Measurements from ENCODE around the gene PRLR.
"Not testable (repeated sequence)": the region's sequence is repeated elsewhere in the genome, so short reads cannot be mapped to it uniquely, and the experiment has no call there.

PRLR gene

DNA sequence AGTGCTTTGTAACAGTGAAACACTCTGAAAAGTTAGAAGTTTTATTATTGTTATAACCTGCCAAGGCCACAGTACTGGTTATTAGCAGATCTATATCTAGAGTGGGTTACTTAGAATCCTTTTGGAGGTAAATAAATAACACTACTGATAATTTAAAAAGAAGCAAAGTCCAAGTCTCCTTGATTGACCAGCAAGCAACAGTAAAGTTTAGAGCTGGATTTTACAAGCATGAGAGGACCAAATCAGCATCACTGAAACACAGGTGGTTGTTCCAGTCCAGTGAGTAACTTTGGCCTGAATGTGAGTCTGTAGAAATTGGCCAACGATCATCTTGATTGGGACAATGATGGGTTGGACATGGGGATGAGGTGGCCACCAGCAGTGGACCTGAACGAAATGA is 105.4 kb downstream of the PRLR start:
- no peak overlapping the region for H3K4me3 ChIP-seq (ENCODE audit: low read depth, low read length)
- in situ Hi-C loops (cut with HindIII; ENCODE audit: low sequenced_read_pairs): no loop called here
- no peak for DNase-seq (ENCODE audit: low read depth)
- no peak for TF ChIP-seq CTCF (IDR thresholded peaks at IDR 0.05; ENCODE audit: low read depth, low read length, missing control alignments)

- DNase-seq (ENCODE audit: low read depth): no peak
- in situ Hi-C loops (cut with HindIII; ENCODE audit: low sequenced_read_pairs): no loop called here
- no peak overlapping the region for H3K4me3 ChIP-seq (ENCODE audit: low read depth, low read length)
These were observed 107.5 kb downstream of the PRLR start for GRCh38 chr5:35122819-35123218.

GRCh38 chr5:35120715-35121114 is 109.6 kb downstream of the PRLR start:
- in situ Hi-C loops (cut with HindIII; ENCODE audit: low sequenced_read_pairs): no loop called here
- TF ChIP-seq CTCF (IDR thresholded peaks at IDR 0.05; ENCODE audit: low read depth, low read length, missing control alignments): no peak
- no peak overlapping the region for H3K4me3 ChIP-seq (ENCODE audit: low read depth, low read length)
- no peak for DNase-seq (ENCODE audit: low read depth)

More at GRCh38 chr5:35122819-35123218, 107.5 kb downstream of the PRLR start:
- TF ChIP-seq CTCF (IDR thresholded peaks at IDR 0.05; ENCODE audit: low read depth, low read length, missing control alignments): no peak

GRCh38 chr5:35117967-35118366 is 112.3 kb downstream of the PRLR start:
- no peak overlapping the region for H3K4me3 ChIP-seq (ENCODE audit: low read depth, low read length)
- in situ Hi-C loops (cut with HindIII; ENCODE audit: low sequenced_read_pairs): no loop called here
- DNase-seq (ENCODE audit: low read depth): no peak
- no peak for TF ChIP-seq CTCF (IDR thresholded peaks at IDR 0.05; ENCODE audit: low read depth, low read length, missing control alignments)

- in situ Hi-C loops (cut with HindIII; ENCODE audit: low sequenced_read_pairs): no loop called here
- no peak for TF ChIP-seq CTCF (IDR thresholded peaks at IDR 0.05; ENCODE audit: low read depth, low read length, missing control alignments)
- DNase-seq (ENCODE audit: low read depth): no peak
- H3K4me3 ChIP-seq (ENCODE audit: low read depth, low read length): no peak overlapping the region
These were observed 114.4 kb downstream of the PRLR start for GRCh38 chr5:35115920-35116319.

- in situ Hi-C loops (cut with HindIII; ENCODE audit: low sequenced_read_pairs): no loop called here
- TF ChIP-seq CTCF (IDR thresholded peaks at IDR 0.05; ENCODE audit: low read depth, low read length, missing control alignments): no peak
- no peak for DNase-seq (ENCODE audit: low read depth)
- H3K4me3 ChIP-seq (ENCODE audit: low read depth, low read length): no peak overlapping the region
These were observed 115.6 kb downstream of the PRLR start for GRCh38 chr5:35114698-35115097.

GRCh38 chr5:35112300-35112699 is 118.0 kb downstream of the PRLR start:
- TF ChIP-seq CTCF (IDR thresholded peaks at IDR 0.05; ENCODE audit: low read depth, low read length, missing control alignments): no peak
- in situ Hi-C loops (cut with HindIII; ENCODE audit: low sequenced_read_pairs): no loop called here
- no peak for DNase-seq (ENCODE audit: low read depth)
- no peak overlapping the region for H3K4me3 ChIP-seq (ENCODE audit: low read depth, low read length)

- H3K4me3 ChIP-seq (ENCODE audit: low read depth, low read length); DNase-seq (ENCODE audit: low read depth); in situ Hi-C loops (cut with HindIII; ENCODE audit: low sequenced_read_pairs): not testable (repeated sequence)
These were observed 125.7 kb downstream of the PRLR start for GRCh38 chr5:35104550-35104949.

Measured in astrocyte of the cerebellum (primary cell).